Right ventricle myocardium superior (tissue), 1 donor: ENCODE data around the gene IDH3B. TPM values are rescaled to one million over a fixed set of nuclear protein-coding genes. Genes with fewer than 3 reads are reported as not detected.

Source experiments
- ATAC-seq: fragments of 200-7000 bp; cut with Tn5 transposase; one replicate; pipeline ENCODE4 v1.9.1; 2020; ENCODE audit warnings: mild to moderate bottlenecking; ENCODE audit not compliant: poor library complexity
- DNase-seq: peaks from one replicate; pipeline ENCODE4 v3.0.0-alpha.2; 2020
- intact Hi-C: fragments of 100-400 bp; cut with DNase I; formaldehyde crosslinking; loops from one replicate; pipeline ENCODE4 v1.11.2; 2022
- microRNA-seq: library from miRNA; unstranded; fragments of <30 nt; microRNA quantifications from one replicate; pipeline ENCODE4 v1.2.0, GENCODE V29; 2020
- total RNA-seq: library from RNA; stranded (reverse); fragmentation: NEBNext Ultra II Directional; extraction: Animal tissue kit (Norgen Biotek cat#: 25700); gene quantifications from one replicate; pipeline ENCODE4 v1.2.1, GENCODE V29; 2021
- donor health status: DM: no; HTN: yes; CAD: no; lungs with severe emphysema.

Gene IDH3B
- total RNA-seq, 1 donor from 2014 or later, result 277 TPM

DNA sequence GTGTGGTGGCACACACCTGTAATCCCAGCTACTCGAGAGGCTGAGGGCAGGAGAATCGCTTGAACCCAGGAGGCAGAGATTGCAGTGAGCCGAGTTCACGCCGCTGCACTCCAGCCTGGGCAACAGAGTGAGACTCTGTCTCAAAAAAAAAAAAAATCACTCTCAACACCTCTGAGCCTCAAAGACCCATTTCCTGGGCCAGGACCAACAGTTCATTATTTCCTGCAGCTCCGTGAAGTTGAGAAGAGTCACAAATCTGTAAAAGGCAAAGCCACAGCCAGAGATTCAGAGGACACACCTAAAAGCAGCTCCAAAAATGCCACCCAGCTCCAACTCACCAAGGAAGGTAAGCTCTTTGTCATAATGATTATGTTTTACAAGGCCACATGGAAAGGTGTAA, 26.8 kb downstream of the IDH3B start:
- no peak for ATAC-seq

DNA sequence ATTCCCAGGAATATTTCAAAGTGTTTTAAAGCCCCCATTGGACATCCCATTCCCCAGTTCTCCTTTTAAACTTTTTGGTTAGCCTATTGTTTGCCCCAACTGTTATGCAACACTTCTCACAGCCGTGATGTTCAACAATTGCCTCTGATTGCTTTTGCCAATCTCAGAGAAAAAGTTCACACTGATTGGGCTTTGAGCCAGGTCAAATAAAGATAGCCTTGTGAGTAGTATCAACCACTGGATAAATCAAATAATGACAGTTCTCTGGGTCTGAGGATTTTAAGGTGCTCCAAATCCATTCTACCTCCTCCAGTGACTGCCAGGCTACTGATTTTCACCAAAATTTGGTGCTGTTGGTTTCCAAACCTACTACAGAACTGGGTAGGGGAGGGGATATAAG, 30.6 kb downstream of the IDH3B start:
- no peak for DNase-seq
- no peak for ATAC-seq
- intact Hi-C loops, result no loop called here

More for the DNA sequence above, 26.8 kb downstream of the IDH3B start:
- intact Hi-C loops, result no loop called here
- no peak for DNase-seq

DNA sequence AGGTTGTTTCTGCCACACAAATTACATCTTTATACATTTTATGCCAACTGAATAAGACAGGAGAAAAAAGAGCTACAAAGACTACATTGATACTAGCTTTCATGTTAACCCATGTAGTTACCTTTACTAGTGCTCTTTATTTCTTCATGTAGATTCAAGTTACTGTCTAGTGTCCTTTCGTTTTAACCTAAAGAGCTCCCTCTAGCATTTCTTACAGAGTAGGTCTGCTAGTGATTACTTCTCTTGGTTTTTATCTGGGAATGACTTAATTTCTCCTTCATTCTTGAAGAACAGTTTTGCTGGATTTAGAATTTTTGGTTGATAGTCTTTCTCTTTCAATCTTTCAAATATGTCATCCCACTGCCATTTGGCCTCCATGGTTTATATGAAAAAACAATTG, 32.8 kb downstream of the IDH3B start:
- ATAC-seq, result no peak
- no peak for DNase-seq
- intact Hi-C loops, result no loop called here

DNA sequence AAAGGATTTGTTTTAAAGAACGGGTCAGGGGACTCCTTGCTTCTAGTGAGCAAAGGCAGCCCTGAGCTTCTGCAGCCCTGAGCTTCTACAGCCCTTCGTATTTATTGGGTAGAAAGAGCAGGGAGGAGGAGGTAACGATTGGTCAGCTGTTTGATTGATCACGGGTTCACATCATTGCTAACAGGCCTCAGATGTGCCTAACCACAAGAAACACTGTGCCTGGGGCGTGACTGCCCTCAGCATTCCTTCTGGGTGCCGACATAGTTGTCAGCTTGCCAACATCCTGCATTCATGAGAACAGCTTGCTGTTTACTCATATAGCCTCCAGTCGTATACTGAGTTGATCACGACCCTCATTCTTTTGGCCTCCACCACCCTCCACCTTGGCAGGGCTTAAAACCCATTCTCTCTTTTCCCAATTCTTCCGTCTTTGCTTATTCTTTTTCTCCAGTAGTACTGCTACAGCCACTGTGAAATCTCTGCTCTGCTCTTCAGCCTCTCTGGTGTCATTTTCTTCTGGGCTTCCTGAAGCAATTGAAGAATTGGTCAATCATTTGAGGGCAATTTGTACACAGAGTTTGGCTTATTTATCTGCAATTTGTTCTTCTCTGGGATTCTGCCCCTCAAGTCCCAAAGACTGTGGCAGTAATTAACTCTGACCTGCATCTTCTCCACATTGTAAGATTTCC, 37.0 kb downstream of the IDH3B start:
- intact Hi-C loops, result no loop called here
- DNase-seq, result no peak
- no peak for ATAC-seq

DNA sequence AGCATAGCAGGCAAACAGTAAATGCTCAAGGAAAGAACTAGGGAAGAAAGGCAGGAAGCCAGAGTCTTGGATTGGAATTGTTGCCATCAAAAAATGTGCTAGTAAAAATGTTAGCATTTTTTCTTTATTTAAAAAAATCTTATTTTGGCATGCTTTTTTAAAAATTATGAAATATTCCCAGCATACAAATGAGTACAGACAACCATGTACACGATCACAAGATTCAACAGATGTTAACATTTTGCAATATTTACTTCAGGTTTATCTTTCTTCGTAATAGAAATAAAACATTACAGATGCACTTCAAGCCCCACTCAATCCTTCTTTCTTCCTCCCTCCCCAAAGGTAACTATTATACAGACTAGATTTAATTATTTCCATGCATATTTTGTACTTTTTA, 39.0 kb downstream of the IDH3B start:
- no peak for DNase-seq
- ATAC-seq, result peak; percentile 49
- intact Hi-C loops, result no loop called here

DNA sequence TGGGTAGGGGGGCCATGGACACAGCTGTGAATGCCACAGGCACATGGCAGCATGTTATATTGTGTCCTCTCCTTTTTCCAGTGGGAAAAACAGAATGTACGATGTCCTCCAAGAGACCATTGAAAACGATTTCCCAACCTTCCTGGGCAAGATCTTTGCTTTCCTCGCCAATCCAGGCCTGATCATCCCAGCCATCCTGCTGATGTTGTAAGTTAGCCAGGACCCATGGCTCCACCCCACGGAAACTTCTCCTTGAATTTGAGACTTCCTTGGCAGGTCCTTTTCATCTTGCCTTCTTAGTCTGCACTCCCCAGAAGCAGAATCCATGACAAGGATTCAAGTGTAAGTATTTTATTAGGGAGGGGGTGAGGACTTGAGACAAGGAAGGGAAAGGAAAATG, 39.8 kb downstream of the IDH3B start:
- peak; percentile 62 for ATAC-seq
- DNase-seq, result peak; percentile 57
- intact Hi-C loops, result no loop called here

DNA sequence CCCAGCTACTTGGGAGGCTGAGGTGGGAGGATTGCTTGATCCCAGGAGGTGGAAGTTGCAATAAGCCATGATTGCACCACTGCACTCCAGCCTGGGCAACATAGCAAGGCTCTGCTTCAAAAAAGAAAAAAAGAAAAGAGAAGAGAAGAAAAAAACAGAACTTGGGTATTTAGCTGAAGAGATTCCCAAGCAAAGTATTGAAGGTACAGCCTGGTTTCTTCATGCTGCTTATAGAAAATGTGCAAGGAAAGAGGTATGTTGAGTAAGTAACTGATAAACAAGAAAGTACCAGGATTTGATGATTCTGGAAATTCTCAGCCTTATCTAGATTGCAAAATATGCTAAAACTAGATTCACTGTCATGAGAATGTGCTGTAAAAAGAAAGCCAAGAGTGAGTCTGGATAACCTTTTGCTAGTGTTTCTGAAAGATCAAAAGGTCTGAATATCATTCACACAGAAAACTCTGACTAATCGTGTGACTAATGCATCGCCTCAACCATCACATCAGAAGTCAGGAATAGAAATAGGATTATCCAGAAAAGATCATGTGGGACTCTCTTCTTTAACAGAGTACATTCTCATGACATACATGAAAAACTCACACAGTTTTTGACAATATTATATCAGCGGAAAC, 43.9 kb downstream of the IDH3B start:
- no peak for ATAC-seq
- intact Hi-C loops, result no loop called here
- no peak for DNase-seq

DNA sequence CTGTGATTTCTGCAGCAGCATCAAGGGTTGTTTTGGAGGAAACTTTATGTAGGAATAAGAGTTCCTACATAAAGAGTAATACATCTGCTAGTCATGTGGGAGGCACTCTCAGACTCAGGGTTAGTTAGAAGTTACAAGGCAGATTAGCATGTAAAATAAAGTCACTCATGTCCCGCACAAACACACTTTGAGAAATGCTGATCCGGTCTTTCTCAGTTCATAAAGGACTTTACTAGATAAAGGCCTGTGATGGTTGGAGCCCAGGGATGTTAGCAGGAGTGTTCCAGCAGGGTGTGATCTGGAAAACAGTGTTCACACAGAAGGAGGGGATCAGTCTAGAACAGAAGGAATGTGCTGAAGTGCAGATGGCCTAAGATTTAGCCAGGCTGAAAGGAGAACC, 44.7 kb downstream of the IDH3B start:
- intact Hi-C loops, result no loop called here
- DNase-seq, result no peak
- no peak for ATAC-seq

DNA sequence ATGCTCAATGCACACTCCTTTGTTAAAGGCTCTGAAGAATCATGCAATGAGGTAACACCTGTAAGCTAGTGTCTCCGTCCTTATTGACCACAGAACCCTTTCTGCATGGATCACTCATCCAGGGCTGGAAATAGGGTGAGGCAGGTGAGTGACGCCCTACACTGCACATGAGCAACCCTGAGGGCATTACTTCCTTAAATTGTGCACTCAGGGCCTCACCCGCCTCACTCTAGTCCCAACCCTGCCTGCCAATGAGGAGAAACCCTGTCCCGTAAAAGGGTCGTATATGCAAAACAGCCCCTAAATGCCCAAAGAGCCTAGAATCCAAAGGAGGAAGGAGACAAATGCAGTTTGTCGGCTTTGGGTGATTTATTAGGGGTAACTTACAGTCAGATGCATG, 45.2 kb downstream of the IDH3B start:
- intact Hi-C loops, result no loop called here
- DNase-seq, result no peak
- ATAC-seq, result no peak

DNA sequence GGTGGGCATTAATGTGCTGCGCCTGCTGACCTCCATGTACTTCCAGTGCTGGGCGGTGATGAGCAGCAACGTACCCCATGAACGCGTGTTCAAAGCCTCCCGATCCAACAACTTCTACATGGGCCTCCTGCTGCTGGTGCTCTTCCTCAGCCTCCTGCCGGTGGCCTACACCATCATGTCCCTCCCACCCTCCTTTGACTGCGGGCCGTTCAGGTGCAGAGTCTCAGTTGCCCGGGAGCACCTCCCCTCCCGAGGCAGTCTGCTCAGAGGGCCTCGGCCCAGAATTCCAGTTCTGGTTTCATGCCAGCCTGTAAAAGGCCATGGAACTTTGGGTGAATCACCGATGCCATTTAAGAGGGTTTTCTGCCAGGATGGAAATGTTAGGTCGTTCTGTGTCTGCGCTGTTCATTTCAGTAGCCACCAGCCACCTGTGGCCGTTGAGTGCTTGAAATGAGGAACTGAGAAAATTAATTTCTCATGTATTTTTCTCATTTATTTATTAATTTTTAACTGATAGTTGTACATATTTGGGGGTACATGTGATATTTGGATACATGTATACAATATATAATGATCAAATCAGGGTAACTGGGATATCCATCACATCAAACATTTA, 46.8 kb downstream of the IDH3B start:
- ATAC-seq (no peak), DNase-seq (no peak)
- intact Hi-C loops, result no loop called here

DNA sequence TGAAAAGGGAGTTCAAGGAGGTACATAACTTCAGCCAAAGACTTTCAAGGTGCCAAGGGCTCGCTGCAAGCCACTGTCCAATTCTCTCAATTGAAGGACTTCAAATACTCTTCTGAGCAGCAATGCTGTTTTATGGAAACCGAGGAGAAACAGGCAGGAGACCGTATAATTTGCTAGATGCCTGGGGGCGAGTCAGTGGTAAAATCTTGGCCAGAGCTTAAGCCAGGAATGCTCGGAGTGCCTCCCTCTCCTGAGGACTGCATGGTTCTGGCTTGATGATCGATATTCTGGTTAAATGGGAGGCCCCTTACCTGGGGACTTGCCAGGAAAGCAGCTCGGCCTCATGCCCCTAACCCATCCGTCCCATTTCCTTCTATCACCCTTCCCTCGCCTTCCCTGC, 47.4 kb downstream of the IDH3B start:
- intact Hi-C loops, result no loop called here
- DNase-seq (no peak), ATAC-seq (no peak)

DNA sequence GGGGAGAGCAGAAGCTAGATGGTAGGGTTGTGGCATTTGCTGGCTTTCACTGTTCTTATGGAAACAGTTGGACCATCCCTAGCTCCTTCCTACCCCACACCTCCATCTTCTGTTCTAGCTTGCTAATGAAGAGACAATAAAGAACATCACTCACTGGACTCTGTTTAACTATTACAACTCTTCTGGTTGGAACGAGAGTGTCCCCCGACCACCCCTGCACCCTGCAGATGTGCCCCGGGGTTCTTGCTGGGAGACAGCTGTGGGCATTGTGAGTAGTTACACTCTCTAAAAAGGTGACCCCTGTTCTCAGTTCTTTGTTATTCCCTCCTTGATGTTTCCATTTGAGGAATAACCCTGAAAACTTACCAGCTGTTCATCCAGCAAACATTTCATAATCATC, 51.9 kb downstream of the IDH3B start:
- ATAC-seq (no peak), DNase-seq (no peak)
- intact Hi-C loops, result no loop called here

DNA sequence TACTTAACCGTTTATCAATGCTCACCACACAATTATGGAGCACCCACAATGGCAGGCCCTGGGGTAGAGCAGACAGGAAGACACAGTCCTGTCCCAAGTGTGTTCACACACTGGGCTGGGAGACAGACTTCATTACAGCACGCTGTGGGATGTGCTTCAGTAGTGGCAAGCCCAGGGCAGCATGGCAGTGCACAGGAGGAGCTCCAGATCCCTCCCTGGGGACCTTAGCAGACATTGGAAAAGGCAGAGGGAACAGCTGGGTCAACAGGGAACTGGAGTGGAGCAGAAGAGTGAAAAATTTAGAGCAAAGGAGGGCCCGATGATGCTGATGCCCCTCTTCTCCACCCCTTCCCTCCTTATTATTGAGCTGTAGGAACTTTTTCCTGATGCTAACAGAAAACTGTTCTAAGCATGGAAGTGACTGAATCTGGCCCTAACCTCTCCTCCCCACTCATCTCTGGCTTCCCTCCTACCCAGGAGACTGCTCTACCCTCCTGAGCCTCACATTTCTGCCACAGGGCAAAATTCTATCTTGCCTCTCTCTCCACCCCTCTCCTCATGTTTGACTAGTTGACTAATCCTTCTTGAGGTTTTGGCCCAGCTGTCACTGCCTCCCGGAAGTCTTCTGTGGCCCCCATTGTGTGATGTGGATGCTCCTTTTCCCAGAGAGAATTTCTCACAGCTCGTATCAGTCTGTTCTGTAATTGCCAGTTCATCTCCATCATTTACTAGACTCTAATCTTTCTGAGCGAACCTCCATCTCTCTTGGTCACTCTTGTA, 52.9 kb downstream of the IDH3B start:
- intact Hi-C loops, result no loop called here
- ATAC-seq (no peak), DNase-seq (no peak)

DNA sequence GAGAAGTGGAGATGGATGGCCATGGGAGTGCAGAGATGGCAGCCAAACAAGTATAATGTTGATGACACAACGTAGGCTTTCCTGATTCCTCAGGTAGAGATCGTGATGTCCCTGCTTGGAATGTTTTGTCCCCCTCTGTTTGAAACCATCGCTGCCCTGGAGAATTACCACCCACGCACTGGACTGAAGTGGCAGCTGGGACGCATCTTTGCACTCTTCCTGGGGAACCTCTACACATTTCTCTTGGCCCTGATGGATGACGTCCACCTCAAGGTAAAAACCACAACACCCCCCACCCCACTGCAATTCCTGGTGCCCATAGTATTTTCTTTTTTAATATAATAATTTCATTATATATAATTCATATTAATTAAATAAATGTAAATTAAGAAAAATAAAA, 53.7 kb downstream of the IDH3B start:
- DNase-seq (no peak), ATAC-seq (no peak)
- intact Hi-C loops, result no loop called here

Small RNAs within 50 kb of the gene (microRNA-seq; reads per million reads assigned to microRNA genes)
- gene MIR1292, result 0.97 reads per million

Other genes starting within 250 kb of the IDH3B start
- gene SNRPB, start 193.4 kb downstream of the IDH3B start, total RNA-seq, result 49.9 TPM
- gene ZNF343, start 155.3 kb downstream of the IDH3B start, total RNA-seq, result 5.5 TPM
- not detected for gene TMC2, start 127.6 kb downstream of the IDH3B start, total RNA-seq
- 45.6 TPM for gene NOP56, start 11.6 kb downstream of the IDH3B start, total RNA-seq
- 2.9 TPM for gene EBF4, start 28.6 kb upstream of the IDH3B start, total RNA-seq
- 1.0 TPM for gene CPXM1, start 136.4 kb upstream of the IDH3B start, total RNA-seq
- not detected for gene C20orf141, start 150.8 kb upstream of the IDH3B start, total RNA-seq
- gene TMEM239, start 152.1 kb upstream of the IDH3B start, total RNA-seq, result not detected
- 7.3 TPM for gene PCED1A, start 176.4 kb upstream of the IDH3B start, total RNA-seq
- 17.1 TPM for gene VPS16, start 176.5 kb upstream of the IDH3B start, total RNA-seq
- gene PTPRA, start 209.3 kb upstream of the IDH3B start, total RNA-seq, result 24.2 TPM